NCI-H748 (cell line): ENCODE measurements around the gene ITK.

Experiments used
- DNase-seq: peaks from one replicate; lab custom pipeline; 2025; ENCODE audit not compliant: unreplicated experiment; lab: John Stamatoyannopoulos, UW

ITK gene

GRCh38 chr5:157180374-157181264, at the start of gene ITK:
Gene ITK (plus strand): TSS chr5:157180840. CDS start chr5:157180978, 138 bp downstream.
- no peak for DNase-seq

- DNase-seq, result peak; percentile 2
Observed at GRCh38 chr5:157130925-157131324, 49.7 kb upstream of the ITK start.

- no peak for DNase-seq
Observed at GRCh38 chr5:157132281-157132612, 48.4 kb upstream of the ITK start.

DNA sequence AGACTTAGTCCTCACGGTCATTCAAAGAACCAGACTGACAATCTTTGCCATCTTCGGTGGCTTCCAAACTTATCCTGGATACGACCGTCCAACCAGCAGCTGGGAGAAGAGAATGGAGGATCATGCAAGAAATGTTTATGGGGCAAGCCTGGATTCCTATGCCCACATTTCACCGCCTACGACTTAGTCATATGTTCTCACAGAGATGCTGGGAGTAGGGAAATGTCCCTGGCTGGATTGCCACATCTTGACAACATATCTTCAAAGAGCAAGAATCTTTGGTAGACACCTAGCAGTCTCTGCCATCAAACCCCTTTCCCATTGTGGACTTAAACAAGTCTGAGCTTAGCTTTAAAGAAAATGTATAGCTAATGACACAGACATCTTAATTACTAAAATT, 42.9 kb upstream of the ITK start:
- DNase-seq, result no peak

GRCh38 chr5:157142317-157143126, 38.1 kb upstream of the ITK start, which contains the start of gene MED7:
Gene MED7 (minus strand): TSS chr5:157142865. CDS start chr5:157139431, 3,434 bp downstream.
- DNase-seq, result peak; percentile 99

- peak; percentile 70 for DNase-seq
Observed at GRCh38 chr5:157143127-157143971, 37.3 kb upstream of the ITK start.

DNA sequence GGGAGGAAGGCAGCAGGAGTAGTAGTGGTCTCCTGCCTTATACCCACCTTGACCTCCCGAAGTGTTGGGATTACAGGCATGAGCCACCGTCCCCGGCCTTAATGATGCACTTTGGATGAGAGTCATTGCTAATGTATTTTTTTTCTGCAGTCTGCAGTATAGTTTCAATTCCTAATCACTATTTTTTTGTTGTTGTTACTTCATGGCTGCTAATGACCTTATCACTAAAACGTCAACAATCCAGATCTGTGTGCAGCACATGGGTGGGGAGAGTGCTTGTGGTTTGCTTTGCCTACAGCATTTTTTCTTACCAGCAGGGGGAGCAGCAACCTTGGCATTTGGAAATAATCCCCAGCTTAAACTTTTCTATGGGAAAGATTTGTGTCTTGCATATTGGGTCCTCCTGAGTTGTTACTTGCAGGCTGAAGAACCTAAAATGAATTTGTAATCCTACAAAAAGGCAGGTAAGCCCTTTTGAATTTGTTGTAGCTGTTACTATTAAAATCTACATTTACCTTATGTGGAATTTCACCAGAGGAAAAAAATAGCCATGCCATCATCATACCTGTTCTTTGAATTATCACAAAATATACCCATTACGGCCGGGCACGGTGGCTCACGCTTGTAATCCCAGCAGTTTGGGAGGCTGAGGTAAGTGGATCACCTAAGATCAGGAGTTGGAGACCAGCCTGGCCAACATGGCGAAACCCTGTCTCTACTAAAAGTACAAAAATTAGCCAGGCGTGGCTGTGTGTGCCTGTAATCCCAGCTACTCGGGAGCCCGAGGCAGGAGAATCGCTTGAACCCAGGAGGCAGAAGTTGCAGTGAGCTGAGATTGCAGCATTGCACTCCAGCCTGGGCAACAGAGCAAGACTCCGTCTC, 31.7 kb upstream of the ITK start:
- DNase-seq, result peak; percentile 71

DNA sequence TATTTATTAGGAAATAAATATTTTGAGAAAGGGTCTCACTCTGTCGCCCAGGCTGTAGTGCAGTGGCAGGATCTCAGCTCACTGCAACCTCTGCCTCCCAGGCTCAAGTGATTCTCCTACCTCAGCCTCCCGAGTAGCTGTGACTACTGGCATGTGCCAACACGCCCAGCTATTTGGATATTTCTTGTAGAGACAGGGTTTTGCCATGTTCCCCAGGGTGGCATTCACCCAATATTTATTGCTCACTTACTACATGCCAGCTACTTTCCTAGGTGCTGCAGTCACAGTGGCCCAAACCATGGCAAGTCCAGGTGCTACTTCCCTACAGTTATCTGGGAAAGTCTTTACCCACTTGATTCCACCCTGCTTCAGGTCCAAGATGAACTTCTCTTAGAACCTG, 29.6 kb upstream of the ITK start:
- DNase-seq, result no peak

GRCh38 chr5:157155297-157155696, 25.3 kb upstream of the ITK start:
- DNase-seq, result no peak

- no peak for DNase-seq
Observed at GRCh38 chr5:157157293-157157891, 23.2 kb upstream of the ITK start.

- DNase-seq, result no peak
Observed at GRCh38 chr5:157159209-157159751, 21.4 kb upstream of the ITK start.

- DNase-seq, result no peak
Observed at GRCh38 chr5:157160001-157160400, 20.6 kb upstream of the ITK start.

DNA sequence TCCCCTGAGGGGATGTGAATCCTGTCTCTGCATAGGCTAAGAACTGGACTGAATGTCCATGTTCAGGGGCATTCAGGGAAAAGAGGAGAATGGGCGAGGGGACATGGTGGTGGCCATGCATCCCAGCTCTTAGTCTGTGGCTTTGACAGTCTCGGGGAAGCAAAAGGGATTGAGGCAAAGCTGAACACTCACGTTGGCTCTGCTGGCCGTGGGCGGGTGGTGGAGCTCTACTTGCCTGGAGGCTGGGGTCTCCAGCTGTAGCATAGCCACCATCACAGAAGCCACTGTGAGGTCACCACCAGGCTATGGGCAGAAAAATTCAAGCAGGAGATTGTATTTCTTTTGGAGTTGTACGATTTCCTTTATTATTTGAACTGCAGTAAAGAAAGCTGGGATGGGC, 18.6 kb upstream of the ITK start:
- DNase-seq, result no peak

DNA sequence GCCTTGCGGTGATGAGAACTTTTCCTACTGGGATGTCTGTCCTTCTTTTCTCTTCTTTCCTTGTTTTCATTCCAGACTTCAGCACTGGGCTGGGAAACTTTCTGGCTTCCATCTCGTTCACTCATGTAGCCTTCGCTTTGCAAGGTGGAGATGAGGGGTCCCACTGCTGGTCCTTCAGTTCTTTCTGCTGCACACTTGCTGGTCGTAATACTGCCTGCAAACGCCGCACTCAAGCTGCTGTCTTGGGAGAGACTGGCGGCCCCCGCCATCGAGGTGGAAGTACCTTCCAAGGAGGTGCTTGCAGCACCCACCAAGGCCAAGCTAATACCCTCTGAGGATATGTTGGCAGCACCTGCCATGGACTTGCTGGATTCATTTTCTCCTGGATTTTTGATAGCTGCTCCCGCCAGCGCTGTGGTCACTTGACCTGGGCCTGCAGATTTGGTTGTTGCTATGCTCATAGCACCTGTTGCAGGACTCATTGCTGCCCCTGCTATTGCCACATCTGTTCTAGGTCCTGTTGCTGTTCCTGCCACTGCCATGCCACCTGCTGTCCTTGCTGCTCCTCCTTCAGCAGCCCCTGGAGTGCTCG, 17.6 kb upstream of the ITK start:
- no peak for DNase-seq

GRCh38 chr5:157164521-157164920, 16.1 kb upstream of the ITK start:
- no peak for DNase-seq

- DNase-seq, result no peak
Observed at GRCh38 chr5:157165261-157165660, 15.4 kb upstream of the ITK start.

- DNase-seq, result no peak
Observed at GRCh38 chr5:157165668-157166067, 15.0 kb upstream of the ITK start.

- DNase-seq, result no peak
Observed at GRCh38 chr5:157166214-157167213, 14.1 kb upstream of the ITK start, which contains the start of gene GARIN3. Gene GARIN3 (minus strand): TSS chr5:157166264. CDS start chr5:157166168, 96 bp downstream.
